Measurements from ENCODE around the gene SMIM20.
"Not testable (repeated sequence)": the region's sequence is repeated elsewhere in the genome, so short reads cannot be mapped to it uniquely, and the experiment has no call there.

SMIM20 gene

DNA sequence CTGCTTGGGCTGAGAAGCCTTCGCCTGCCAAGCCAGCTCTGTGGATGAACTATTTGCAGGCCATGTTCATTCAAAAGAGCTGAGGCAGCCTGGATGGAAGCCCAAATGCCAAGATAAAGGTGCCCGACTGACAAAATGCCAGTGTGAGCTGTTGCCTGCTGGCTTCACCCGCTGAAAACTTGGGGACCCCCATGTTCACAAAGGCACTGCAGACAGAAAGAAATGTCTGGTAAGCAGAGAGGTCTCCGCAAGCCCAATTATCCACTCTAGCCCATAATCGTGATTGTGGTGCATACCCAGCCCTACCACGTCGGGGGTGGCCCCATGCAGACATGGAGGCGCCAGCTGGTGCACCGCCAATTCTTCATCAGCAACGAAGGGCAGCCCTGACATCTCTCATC, 13.0 kb upstream of the SMIM20 start:
- DNase-seq (ENCODE audit: extremely low spot score) = no peak
- POLR2A ChIA-PET = no interaction called here
- TF ChIP-seq, protein P1, sequence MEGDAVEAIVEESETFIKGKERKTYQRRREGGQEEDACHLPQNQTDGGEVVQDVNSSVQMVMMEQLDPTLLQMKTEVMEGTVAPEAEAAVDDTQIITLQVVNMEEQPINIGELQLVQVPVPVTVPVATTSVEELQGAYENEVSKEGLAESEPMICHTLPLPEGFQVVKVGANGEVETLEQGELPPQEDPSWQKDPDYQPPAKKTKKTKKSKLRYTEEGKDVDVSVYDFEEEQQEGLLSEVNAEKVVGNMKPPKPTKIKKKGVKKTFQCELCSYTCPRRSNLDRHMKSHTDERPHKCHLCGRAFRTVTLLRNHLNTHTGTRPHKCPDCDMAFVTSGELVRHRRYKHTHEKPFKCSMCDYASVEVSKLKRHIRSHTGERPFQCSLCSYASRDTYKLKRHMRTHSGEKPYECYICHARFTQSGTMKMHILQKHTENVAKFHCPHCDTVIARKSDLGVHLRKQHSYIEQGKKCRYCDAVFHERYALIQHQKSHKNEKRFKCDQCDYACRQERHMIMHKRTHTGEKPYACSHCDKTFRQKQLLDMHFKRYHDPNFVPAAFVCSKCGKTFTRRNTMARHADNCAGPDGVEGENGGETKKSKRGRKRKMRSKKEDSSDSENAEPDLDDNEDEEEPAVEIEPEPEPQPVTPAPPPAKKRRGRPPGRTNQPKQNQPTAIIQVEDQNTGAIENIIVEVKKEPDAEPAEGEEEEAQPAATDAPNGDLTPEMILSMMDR (IDR thresholded peaks at IDR 0.05; ENCODE audit: control extremely low read depth, extremely low read depth, low read depth, missing control alignments) = no peak
- CTCF ChIA-PET = interaction anchor here (0.9 to 2.1 kb wide), 4 partner anchors 9 to 24 kb away, joined by 3 to 6 read pairs (median 4); no protein-coding TSS in a partner anchor

DNA sequence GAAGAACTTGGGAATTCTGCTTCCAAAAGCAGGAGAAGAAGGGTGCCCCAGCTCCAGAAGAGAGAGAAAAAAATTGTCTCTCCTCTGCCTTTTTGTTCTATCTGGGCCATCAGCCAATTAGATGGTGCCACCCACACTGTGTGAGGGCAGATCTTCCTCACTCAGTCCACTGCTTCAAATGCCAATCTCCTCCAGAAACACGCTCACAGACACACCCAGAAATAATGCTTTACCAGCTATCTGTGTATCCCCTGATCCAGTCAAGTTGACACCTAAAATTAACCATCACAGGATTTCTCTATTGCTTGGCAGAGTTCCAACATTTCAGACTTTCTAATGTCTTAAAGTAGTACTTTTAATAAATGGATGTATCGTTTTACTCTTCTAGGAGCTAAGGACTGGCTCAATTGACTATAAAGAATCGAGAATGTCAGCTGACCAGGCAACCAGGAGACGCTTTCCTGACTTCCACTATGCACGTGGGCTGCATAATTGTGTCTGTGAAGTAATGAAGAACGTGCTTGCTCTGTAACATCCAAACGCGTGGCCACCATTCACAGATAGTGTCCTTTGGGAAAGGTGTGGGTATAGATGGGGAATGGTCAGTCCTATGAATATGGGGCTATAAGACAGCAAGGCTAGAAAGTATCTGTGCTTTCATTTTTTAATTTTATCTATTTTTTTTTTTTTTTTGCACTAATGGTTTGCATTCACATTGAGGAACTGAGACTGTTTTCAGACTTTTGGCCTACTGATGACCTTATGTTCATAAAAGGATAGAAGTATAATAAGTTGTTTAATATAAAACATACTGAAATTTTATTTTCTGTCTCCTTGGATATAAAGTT, 9.9 kb upstream of the SMIM20 start:
- ChIA-PET POLR2A (no interaction called here), CTCF (interaction anchor here (1.0 to 1.2 kb wide), 3 partner anchors 9 to 77 kb away, joined by 3 to 6 read pairs (median 3); no protein-coding TSS in a partner anchor)
- DNase-seq (ENCODE audit: extremely low spot score) = peak; percentile 31
- TF ChIP-seq, protein P1 (IDR thresholded peaks at IDR 0.05; ENCODE audit: control extremely low read depth, extremely low read depth, low read depth, missing control alignments) = no peak

DNA sequence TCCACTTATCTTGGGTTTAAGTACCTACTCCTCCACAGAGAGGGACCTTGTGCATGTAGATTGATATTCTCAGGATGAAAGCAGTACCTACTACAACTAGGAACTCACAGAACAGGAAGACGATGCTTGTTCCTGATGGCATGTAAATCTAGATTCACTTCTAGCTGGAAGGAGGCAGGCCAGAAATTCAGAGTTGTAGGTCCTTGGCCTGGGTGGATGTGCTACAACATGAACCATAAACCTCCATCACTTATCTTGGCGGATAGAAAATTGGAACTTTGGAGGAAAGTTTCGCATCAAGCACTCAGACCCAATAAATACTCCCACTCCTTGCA, 9.3 kb upstream of the SMIM20 start:
- ChIA-PET POLR2A (no interaction called here), CTCF (interaction anchor here (1.0 kb wide), 1 partner anchor 78 kb away, joined by 3 read pairs; no protein-coding TSS in a partner anchor)
- DNase-seq (ENCODE audit: extremely low spot score) = no peak
- TF ChIP-seq, protein P1 (IDR thresholded peaks at IDR 0.05; ENCODE audit: control extremely low read depth, extremely low read depth, low read depth, missing control alignments) = no peak

DNA sequence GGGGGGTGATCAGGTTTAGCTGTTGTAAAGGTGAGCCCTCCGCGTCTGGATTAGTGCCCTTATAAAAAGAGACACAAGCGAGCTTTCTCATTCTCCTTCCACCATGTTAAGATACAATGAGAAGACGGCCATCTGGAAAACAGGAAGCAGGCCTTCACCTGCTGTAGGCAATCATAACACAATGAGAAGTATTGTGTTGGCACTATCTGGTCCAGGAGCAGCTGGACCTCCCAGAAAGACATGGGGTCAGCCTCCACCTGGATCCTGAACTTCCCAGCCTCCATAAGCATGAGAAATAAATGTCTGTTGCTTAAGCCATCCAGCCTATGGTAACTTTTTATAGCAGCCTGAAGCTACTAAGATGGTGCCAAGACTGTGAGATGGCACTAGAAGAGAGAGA, 8.6 kb upstream of the SMIM20 start:
- CTCF ChIA-PET = interaction anchor here (2.0 kb wide), 1 partner anchor 10 kb away, joined by 8 read pairs; no protein-coding TSS in a partner anchor
- DNase-seq (ENCODE audit: extremely low spot score) = no peak
- TF ChIP-seq, protein P1 (IDR thresholded peaks at IDR 0.05; ENCODE audit: control extremely low read depth, extremely low read depth, low read depth, missing control alignments) = no peak
- POLR2A ChIA-PET = no interaction called here

DNA sequence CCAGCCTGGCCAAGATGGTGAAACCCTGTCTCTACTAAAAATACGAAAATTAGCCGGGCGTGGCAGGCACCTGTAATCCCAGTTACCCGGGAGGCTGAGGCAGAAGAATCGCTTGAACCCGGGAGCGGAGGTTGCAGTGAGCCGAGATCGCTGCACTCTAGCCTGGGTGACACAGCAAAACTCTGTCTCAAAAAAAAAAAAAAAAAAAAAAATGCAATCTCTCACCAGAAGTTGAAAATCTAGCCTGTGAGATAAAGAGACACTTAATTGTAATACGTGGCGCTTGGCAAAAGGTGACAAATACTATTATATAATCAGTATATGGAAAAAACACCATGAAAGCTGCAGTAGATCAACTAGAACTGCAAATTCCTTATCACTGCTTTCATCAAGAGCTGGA, 7.9 kb upstream of the SMIM20 start:
- POLR2A ChIA-PET; DNase-seq (ENCODE audit: extremely low spot score): not testable (repeated sequence)
- CTCF ChIA-PET = interaction anchor here (2.0 kb wide), 1 partner anchor 11 kb away, joined by 8 read pairs; no protein-coding TSS in a partner anchor

DNA sequence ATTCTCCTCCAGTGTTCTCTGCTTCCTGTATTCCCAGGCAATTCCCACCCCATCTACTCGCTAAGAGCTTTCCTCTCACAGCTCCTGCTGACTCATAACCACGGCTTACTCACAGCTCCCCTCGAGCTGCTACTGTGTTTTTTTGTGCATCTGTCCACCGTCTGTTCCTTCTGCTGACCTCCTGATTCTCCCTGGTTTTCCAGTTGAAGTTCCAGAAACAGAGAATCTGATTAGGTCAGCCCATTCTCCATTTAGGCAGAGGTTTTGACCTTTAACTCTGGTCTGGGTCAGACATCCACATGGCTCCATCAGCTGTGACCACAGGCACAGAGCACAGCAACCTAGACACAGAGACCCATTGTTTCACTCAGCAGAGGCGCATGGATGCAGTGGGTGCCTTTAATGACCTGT, 5.5 kb upstream of the SMIM20 start:
- ChIA-PET CTCF (interaction anchor here (0.9 kb wide), 1 partner anchor 10 kb away, joined by 3 read pairs; no protein-coding TSS in a partner anchor), POLR2A (no interaction called here)
- TF ChIP-seq, protein P1 (IDR thresholded peaks at IDR 0.05; ENCODE audit: control extremely low read depth, extremely low read depth, low read depth, missing control alignments) = no peak
- DNase-seq (ENCODE audit: extremely low spot score) = no peak

DNA sequence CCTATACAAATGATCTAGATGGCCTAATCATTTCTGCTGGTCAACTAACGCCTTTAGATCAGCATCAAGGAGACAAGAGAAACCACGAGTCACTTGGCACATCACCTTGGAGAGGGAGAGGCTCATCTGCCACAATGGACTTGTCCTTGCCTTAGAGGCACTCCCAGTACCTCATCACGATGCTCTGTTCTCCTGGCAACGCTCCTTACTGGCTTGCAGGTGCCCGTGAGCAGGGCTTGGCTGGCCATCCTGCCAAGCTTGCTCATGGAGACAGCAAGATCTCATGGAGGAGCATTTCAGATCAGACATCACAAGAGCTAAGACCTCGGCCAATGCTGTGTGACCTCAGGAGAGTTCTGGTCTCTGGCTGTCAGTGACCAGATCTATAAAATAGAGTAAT, 2.7 kb upstream of the SMIM20 start:
- POLR2A ChIA-PET = no interaction called here
- no peak for DNase-seq (ENCODE audit: extremely low spot score)
- CTCF ChIA-PET = interaction anchor here (0.7 to 2.3 kb wide), 6 partner anchors 14 to 470 kb away, joined by 3 to 6 read pairs (median 4); no protein-coding TSS in a partner anchor
- TF ChIP-seq, protein P1 (IDR thresholded peaks at IDR 0.05; ENCODE audit: control extremely low read depth, extremely low read depth, low read depth, missing control alignments) = no peak
